Mesangial cell (primary cell): ENCODE results near the gene SEMA4D. TPM values are rescaled to one million over a fixed set of nuclear protein-coding genes. Genes with fewer than 3 reads are reported as not detected.

Experiments
- total RNA-seq: library from RNA; depleted of rRNA; stranded (reverse); fragments of >200 nt; gene quantifications from 2 replicates; pipeline ENCODE4 v1.2.3, GENCODE V29; 2015

The SEMA4D gene, protein sequence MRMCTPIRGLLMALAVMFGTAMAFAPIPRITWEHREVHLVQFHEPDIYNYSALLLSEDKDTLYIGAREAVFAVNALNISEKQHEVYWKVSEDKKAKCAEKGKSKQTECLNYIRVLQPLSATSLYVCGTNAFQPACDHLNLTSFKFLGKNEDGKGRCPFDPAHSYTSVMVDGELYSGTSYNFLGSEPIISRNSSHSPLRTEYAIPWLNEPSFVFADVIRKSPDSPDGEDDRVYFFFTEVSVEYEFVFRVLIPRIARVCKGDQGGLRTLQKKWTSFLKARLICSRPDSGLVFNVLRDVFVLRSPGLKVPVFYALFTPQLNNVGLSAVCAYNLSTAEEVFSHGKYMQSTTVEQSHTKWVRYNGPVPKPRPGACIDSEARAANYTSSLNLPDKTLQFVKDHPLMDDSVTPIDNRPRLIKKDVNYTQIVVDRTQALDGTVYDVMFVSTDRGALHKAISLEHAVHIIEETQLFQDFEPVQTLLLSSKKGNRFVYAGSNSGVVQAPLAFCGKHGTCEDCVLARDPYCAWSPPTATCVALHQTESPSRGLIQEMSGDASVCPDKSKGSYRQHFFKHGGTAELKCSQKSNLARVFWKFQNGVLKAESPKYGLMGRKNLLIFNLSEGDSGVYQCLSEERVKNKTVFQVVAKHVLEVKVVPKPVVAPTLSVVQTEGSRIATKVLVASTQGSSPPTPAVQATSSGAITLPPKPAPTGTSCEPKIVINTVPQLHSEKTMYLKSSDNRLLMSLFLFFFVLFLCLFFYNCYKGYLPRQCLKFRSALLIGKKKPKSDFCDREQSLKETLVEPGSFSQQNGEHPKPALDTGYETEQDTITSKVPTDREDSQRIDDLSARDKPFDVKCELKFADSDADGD
- 5.9 and 23.7 TPM in 2 replicates for total RNA-seq

DNA sequence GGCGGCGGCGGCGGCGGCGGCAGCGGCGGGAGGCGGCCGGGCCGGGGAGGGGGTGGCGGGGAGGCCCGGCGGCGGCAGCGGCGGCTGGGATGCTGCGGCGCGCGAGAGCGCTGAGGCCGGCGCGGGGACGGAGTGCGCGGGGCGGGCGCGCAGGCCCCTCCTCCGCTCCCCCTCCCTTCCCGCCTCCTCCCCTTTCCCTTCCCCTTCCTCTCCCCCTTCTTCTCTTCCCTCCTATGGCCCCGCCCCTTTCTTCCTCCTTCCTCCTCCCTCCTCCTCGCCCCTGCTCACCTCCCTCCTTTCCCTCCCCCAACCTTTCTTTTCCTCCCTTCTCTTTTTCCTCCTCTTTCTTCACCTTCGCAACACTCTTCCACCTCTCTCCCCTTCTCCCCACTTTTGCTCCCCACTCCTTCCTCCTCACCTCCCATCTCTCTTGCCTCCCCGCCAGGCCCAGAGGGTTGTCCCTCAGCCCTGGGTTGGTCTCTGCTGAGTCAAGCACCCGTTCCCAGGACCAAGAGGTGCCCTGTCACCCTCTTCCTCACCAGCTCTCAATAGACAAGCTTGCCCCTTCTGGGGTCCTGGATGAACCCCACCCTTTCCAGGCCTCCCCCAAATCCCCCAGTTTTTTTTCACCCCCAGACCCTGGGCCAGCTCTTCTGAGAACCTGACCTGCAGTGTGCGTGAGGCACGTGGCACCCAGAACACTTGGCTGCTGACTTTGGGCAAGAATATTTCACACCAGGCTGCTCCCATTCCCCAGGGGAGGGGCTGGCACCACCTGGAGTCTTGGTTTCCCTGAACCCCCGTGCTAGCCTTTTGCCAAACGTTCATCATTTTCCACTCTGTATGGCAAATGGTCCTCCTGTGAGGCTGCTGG lies at the start of gene SEMA4D:
Gene SEMA4D, minus strand, starts transcription at position 136 of the 874 bp plus-strand sequence. CDS start 92,657 bp downstream, outside the sequence.

DNA sequence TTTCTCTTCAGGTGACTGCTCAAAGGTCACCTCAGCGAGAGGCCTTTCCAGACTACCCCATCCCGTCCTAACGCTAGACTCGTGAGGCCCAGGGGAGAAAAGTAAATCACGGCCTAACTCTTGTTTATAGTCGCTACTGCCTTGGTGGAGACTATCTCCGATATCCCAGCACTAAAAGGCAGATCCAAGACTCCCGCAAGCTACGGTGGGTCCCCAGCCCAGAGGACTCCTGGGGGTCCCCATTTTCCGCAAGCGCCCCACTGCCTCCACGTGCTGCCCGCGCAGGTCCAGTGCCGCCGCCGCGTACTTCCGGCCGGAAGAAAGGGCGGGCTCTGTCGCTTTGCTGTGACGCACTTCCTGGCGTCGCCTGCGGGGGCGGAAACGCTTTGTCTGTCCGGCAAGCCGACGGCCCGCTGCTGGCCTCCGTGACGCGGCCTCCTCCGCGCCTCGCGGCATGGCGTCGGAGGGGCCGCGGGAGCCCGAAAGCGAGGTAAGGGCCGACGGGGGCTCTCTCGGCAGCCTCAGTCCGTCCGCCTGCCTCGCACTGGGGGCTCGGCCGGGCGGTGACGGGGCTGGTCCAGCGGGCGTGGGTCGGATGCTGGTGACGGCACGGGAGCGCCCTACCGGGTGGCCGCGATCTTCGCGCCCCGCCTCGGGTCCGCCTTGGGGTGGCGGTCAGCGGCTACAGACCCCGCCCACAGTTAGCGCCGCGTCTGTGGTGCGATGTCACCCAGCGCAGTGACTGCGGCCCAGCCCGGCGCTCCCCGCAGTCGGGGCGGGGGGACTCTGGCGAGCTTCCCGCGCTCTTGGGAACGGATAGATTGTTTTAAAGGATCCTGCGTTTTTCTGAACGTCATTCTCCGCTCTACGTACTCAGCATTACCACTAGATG lies 179.5 kb downstream of the SEMA4D start, which contains the start of gene SECISBP2:
Gene SECISBP2, plus strand, starts transcription at position 378 of the 892 bp plus-strand sequence. Its CDS starts 77 bp downstream, at position 455.

Other genes with a start within 250 kb of the SEMA4D start
- gene CKS2, start 186.9 kb downstream of the SEMA4D start, total RNA-seq: 80.2 and 630 TPM in 2 replicates
- gene SECISBP2, start 179.6 kb downstream of the SEMA4D start, total RNA-seq: 17.9 and 20.7 TPM in 2 replicates
- 0.16 and 1.1 TPM in 2 replicates for gene GADD45G, start 106.9 kb upstream of the SEMA4D start, total RNA-seq